Measurements from ENCODE around the gene DEFB131B.
"Not testable (repeated sequence)": the region's sequence is repeated elsewhere in the genome, so short reads cannot be mapped to it uniquely, and the experiment has no call there.

Gene DEFB131B

DNA sequence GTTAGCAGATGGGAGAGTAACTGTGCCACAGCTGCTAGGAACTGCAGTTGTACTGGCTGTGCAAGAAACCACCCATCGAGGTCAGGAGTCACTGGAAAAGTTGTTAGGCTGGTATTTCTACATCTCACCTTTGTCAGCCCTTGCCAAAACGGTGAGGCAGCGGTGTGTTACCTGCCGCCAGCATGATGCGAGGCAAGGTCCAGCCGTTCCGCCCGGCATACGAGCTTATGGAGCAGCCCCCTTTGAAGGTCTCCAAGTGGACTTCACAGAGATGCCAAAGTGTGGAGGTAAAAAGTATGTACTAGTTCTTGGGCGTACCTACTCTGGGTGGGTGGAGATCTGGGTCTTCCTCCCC is 33.7 kb downstream of the DEFB131B start:
- DNase-seq = not testable (repeated sequence)

DNA sequence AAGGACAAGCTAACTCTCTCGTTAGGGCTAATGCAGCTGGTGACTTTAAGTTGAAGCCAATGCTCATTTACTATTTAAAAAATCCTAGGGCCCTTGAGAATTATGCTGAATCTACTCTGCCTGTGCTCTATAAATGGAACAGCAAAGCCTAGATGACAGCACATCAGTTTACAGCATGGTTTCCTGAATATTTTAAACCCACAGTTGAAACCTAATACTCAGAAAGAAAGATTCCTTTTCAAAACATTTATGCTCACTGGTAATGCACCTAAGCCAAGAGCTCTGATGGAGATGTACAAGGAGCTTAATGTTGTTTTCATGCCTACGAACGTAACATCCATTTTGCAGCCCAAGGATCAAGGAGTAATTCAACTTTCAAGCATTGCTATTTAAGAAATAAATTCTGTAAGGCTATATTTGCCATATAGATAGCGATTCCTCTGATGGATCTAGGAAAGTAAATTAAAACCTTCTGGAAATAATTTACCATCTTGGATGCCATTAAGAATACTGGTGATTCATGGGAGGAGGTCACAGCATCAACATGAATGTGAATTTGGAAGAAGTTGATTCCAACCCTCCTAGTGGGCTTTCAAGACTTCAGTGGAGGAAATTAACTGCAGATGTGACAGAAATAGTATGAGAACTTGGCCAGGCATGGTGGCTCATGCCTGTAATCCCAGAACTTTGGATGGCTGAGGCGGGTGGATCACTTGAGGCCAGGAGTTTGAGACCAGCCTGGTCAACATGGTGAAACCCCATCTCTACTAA is 35.7 kb downstream of the DEFB131B start:
- no peak for DNase-seq

GRCh38 chr11:71914617-71915189 is 36.5 kb downstream of the DEFB131B start:
- no peak for DNase-seq

DNA sequence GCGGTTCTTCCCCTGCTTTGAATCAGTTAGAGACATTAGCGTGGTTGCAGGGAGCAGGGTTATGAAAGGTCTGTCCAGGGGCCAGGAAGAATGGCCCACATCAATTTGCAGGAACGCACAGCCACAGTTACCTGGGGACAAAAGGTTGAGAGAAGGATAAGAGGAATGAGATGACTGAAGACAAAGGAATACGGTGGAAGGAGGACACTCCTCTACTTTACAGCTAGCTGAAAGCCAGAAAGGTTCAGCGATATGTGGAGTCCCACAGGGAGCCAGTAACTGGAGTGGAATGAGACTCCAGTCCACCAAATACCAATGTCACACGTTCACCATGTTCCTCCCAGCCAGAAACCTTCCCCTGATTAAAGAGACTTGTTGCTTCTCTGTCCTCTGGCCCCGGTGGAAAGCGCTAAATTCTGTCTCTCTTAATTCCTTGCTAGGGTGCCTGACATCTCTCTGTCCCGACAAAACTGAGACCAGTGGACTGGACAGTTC is 39.4 kb downstream of the DEFB131B start:
- DNase-seq = no peak

- DNase-seq = peak; percentile 91
These were observed 49.8 kb downstream of the DEFB131B start, which contains the start of gene XNDC1N for GRCh38 chr11:71927820-71928736. Gene XNDC1N (minus strand): TSS chr11:71928594. CDS start chr11:71923353, 5,241 bp downstream.

DNA sequence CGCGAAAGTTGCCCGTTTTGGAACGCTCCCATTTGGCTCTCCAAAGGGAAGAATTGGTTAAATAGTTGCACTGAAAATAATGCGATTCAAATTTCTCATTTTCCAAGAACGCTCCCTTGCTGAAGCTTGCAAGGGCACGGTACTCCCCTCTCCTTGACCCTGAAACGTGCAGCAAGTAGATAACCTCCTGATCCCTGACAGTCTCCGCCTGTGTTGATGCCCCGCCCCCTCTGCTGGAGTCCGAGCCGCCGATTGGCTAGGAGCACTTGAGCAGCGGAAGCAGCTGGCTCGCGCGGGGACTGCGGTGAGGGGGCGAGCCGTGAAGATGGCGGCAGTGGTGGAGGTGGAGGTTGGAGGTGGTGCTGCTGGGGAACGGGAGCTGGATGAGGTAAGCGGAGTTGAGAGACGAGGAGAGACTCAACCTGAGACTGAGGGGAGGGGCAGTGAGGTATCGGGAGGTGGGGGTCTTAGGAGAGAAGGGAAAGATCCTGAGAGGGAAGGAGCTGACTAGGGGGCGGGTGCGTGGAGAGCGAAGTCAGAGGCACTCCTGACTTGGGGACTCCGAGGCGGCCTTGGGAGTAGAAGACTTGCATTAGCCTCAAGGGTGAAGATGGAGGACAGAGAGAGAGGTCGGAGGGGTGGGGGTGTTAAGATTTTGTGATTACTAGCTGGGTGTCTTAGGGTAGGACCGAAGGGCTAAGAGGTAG is 50.6 kb downstream of the DEFB131B start, which contains the start of gene RNF121:
Gene RNF121 (plus strand): TSS at position 310 of the 707 bp plus-strand sequence. CDS start 16 bp downstream, at position 326.
- peak; percentile 99 for DNase-seq

DNA sequence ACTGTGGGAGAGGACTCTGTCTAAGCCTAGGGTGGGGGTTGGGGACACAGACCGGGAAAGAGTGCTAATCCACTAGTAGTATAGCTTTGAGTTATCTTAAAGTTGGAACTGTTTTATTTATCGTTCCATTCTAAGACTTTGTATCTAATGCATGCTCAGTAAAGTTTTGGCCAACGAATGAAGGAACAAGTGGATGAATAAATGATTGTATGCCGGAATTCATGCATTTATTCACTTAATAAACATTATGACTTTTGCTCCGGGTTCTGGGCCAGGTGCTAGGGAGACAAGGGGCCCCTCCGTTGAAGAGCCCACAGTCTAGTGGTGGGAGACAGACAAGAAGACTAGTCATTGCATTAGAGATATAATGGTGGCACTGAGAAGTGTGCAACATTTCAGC is 51.2 kb downstream of the DEFB131B start:
- no peak for DNase-seq

- no peak for DNase-seq
These were observed 52.4 kb downstream of the DEFB131B start for GRCh38 chr11:71930556-71931244.

GRCh38 chr11:71931245-71931602 is 53.0 kb downstream of the DEFB131B start:
- DNase-seq = no peak

DNA sequence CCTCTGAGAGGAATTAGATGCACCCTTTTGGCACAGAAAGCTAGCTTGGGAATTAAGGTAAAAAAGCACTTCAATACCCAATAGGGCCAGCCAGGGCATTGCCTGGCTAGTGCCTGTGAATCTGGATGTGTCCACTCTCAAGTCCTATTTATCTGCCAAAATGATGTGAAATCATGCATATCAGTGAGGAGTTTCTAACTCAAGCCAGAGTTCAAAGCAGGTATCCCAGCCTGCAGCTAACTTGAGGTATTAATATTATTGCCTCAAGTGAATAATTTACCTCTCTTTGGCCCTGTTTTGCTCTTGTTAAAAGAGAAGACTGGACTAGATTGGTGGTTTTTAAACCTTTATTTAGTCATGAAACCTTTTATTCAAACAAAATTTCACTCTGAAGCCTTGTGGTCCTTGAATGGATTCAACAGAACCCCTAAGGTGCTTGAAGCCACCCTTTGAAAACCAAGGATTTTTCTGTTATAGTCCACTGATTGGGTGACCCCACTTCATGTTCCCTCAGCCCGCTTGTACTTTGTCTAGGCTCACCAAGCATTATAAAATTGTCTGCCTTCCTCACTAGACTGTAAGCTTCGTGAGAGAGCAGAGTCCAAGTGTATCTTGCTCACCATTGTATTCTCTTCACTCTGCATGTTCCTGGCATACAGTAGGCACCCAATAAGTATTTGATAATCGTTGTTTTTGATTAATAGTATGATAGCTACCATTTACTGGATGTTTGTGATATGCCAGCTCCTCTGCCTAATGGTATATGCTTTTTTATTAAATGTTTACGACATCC is 55.1 kb downstream of the DEFB131B start:
- no peak for DNase-seq
